ENCODE data around the gene TYMP.

GRCh38 chr22:50502096-50502495 lies 27.7 kb downstream of the TYMP start:
- TF ChIP-seq EZH2 (IDR thresholded peaks at IDR 0.05; ENCODE audit: low read depth) (no peak), CTCF (conservative IDR thresholded peaks at IDR 0.05) (no peak)
